Prostate gland (tissue), 2 donors: ENCODE measurements around the gene SLIT1.

Experiments used
- CTCF ChIP-seq, 4 experiments: fragments of 200-600 bp in 2 of 4; fragments of 450-650 bp in 2 of 4; sonication (generic) in 2 of 4; IDR thresholded peaks; 1 replicate in 3 of 4; 2 replicates in 1 of 4; pipeline ENCODE4 v1.5.1; 2016 to 2019; ENCODE audit warnings: antibody characterized with exemption in 4 of 4, mild to moderate bottlenecking in 2 of 4, moderate library complexity in 2 of 4
- POLR2A ChIP-seq: fragments of 450-650 bp; IDR thresholded peaks from one replicate; pipeline ENCODE4 v1.6.1; 2016; ENCODE audit warnings: antibody characterized with exemption, mild to moderate bottlenecking
- POLR2AphosphoS5 ChIP-seq: sonication (generic); formaldehyde crosslinking; IDR thresholded peaks from one replicate; pipeline ENCODE4 v1.6.1; 2017; ENCODE audit warnings: antibody characterized with exemption

GRCh38 chr10:97105303-97105702, 80.5 kb downstream of the SLIT1 start:
- TF ChIP-seq POLR2AphosphoS5 (no peak), CTCF (IDR thresholded peaks at IDR 0.05) (no peak), POLR2A (no peak)
